HL-60/S4 treated with phorbol 12-myristate 13-acetate at 8.2 ng/mL for 4 days and 3 days (cell line): ENCODE results near the gene DCXR.
"Not testable (repeated sequence)": the region's sequence is repeated elsewhere in the genome, so short reads cannot be mapped to it uniquely, and the experiment has no call there.

Experiments used
- in situ Hi-C: fragments of 300-500 bp; cut with MboI; formaldehyde crosslinking; loops from 2 replicates; pipeline ENCODE4 v1.15.0; 2022; ENCODE audit warnings: low sequenced_read_pairs

Gene DCXR

GRCh38 chr17:82042649-82043048 is 5.2 kb upstream of the DCXR start:
- in situ Hi-C loops: no loop called here

- in situ Hi-C loops: no loop called here
These were observed 3.8 kb upstream of the DCXR start for GRCh38 chr17:82041144-82041814.

- in situ Hi-C loops: no loop called here
These were observed 2.3 kb upstream of the DCXR start for GRCh38 chr17:82039695-82040299.

- in situ Hi-C loops: not testable (repeated sequence)
These were observed 1.4 kb upstream of the DCXR start for GRCh38 chr17:82038796-82039409.

DNA sequence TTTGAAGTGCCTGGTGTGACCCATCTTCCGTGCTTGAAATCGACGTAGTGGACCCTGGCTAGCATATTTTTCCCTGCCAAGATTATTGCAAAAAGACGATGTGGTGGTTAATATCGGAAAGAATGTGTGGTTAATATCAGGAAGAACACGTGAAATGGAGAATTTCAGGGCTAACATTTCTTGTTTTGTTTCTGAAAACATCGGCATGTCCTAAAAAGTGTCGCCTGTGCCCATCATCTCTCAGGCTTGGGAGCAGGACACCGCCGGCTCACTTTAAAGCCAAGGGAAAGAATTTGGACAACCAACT is 345 bp upstream of the DCXR start:
- in situ Hi-C loops: no loop called here

DNA sequence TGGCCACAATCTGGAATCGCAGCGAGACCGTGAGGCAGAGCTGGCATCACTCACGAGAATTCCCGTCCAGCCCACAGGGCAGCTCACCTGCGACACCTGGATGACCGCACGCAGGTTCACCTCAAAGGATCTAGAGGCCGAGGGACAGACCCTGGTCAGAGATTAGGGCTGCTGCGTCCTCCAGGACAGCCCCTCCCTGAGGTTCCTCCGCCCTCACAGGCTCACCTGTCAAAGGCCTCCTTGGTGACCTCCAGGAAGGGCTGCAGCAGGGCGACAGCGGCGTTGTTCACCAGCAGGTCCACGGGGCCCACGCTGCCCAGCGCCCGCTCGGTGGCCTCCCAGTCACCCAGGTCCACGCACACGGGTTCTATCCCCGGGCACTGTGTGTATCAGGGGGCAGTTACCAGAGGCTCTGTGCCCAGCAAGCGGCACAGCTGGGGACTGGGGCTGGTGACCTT is 834 bp downstream of the DCXR start:
- in situ Hi-C loops: no loop called here

- in situ Hi-C loops: no loop called here
These were observed 1.4 kb downstream of the DCXR start for GRCh38 chr17:82035956-82036633.

- in situ Hi-C loops: no loop called here
These were observed 2.0 kb downstream of the DCXR start for GRCh38 chr17:82035488-82035887.

- in situ Hi-C loops: no loop called here
These were observed 3.0 kb downstream of the DCXR start for GRCh38 chr17:82034371-82035011.

- in situ Hi-C loops: no loop called here
These were observed 4.0 kb downstream of the DCXR start for GRCh38 chr17:82033359-82034085.

GRCh38 chr17:82031885-82032627 is 5.4 kb downstream of the DCXR start:
- in situ Hi-C loops: no loop called here

GRCh38 chr17:82031303-82031884 is 6.1 kb downstream of the DCXR start, which contains the start of gene RAC3:
RAC3 (plus strand) TSS chr17:82031678; CDS start chr17:82031762, 84 bp downstream.
- in situ Hi-C loops: no loop called here

GRCh38 chr17:82030470-82031302 is 6.8 kb downstream of the DCXR start:
- in situ Hi-C loops: no loop called here

DNA sequence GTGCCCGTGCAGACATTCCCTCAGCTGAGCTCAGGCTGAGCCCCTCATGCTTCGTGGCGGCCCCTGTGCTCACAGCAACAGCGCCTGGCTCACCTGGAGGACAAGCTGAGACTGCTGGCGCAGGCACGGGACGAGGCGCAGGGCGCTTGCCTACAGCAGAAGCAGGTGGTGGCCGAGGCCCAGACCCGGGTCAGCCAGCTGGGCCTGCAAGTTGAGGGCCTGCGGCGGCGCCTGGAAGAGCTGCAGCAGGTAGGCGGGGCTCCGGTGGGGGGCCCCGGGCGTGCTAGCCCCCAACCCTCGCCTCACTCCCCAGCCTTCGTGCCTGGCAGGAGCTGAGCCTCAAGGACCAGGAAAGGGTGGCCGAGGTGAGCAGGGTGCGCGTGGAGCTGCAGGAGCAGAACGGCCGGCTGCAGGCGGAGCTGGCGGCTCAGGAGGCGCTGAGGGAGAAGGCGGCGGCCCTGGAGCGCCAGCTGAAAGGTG is 7.5 kb downstream of the DCXR start:
- in situ Hi-C loops: no loop called here

DNA sequence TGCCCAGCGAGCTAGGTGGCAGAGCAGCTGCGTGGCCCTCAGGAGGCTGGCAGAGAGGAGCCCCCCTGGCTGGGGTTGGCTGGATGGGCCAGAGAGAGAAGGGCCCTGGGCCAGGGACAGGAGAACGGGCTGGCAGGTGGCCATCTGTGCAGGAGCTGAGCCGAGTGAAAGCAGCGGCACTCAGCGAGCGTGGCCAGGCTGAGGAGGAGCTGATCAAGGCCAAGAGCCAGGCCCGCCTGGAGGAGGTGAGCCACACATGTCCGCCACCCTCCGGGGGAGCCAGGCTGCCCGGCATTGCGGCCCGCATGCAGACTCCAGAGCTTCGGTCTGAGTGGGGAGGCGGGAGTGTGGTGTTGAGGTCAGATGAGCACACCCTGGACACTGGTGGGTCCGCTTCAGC is 8.1 kb downstream of the DCXR start:
- in situ Hi-C loops: no loop called here

- in situ Hi-C loops: no loop called here
These were observed 8.5 kb downstream of the DCXR start for GRCh38 chr17:82028966-82029365.

DNA sequence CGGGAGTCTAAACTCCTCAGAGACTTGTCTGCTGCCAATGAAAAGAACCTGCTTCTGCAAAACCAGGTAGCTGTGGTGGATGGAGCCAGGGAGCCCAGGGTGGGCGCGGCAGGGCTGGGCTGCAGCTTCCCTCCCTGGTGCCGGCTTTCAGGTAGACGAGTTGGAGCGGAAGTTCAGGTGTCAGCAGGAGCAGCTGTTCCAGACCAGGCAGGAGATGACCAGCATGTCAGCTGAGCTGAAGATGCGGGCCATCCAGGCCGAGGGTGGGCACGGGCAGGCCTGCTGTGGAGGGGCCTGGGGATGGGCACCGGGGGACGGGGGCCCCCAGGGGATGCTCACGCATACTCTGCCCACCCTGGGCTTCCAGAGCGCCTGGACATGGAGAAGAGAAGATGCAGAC is 9.3 kb downstream of the DCXR start:
- in situ Hi-C loops: no loop called here

GRCh38 chr17:82025401-82026107 is 11.9 kb downstream of the DCXR start:
- in situ Hi-C loops: no loop called here
